ENCODE data around the gene VDR.

The VDR gene

DNA sequence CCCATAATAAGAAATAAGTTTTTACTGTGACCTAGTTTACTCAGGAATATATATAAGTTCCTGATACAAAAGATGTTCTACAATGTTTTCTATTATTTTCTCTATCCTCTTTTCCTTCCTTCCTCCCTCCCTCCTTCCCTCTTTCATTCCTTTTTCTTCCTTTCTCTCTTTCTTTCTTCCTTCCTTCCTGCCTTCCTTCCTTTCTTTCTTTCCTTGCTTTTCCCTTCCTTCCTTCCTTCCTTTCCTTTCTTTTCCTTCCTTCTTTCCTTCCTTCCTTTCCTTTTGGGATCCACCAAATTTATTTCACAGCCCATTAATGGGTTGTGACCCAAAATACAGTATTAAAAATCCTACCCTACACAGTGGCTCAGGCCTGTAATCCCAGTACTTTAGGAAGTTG is 3.9 kb upstream of the VDR start:
- Histone ChIP-seq H3K9me2 (replicated peaks; ENCODE audit: low read depth, low read length) (no peaks in the 10 kb centered on the region), H3K36me3 (ENCODE audit: insufficient read depth, low read length) (no peaks in the 10 kb centered on the region), H3K27me3 (ENCODE audit: insufficient read depth, low read length, poor library complexity, severe bottlenecking) (no peaks in the 10 kb centered on the region), H3F3A (ENCODE audit: low read depth) (no peaks in the 10 kb centered on the region), H3K4me3 (ENCODE audit: low read length, poor library complexity, severe bottlenecking) (no peak overlapping the region), H3K79me2 (ENCODE audit: insufficient read depth, low read length) (no peaks in the 10 kb centered on the region), H3K4me2 (ENCODE audit: low read depth, low read length, poor library complexity, severe bottlenecking) (no peak overlapping the region), H4K20me1 (ENCODE audit: insufficient read depth, low read length, poor library complexity, severe bottlenecking) (no peaks in the 10 kb centered on the region), H3K4me1 (ENCODE audit: insufficient read depth, low read length, poor library complexity, severe bottlenecking) (peaks cover 5% of the 10 kb centered on the region), H3K9me3 (ENCODE audit: insufficient read depth, low read depth, low read length) (no peaks in the 10 kb centered on the region), H2AFZ (ENCODE audit: low read length) (no peak overlapping the region), H3K9ac (ENCODE audit: low read depth, low read length, poor library complexity, severe bottlenecking) (no peak overlapping the region)
- TF ChIP-seq, protein P1, sequence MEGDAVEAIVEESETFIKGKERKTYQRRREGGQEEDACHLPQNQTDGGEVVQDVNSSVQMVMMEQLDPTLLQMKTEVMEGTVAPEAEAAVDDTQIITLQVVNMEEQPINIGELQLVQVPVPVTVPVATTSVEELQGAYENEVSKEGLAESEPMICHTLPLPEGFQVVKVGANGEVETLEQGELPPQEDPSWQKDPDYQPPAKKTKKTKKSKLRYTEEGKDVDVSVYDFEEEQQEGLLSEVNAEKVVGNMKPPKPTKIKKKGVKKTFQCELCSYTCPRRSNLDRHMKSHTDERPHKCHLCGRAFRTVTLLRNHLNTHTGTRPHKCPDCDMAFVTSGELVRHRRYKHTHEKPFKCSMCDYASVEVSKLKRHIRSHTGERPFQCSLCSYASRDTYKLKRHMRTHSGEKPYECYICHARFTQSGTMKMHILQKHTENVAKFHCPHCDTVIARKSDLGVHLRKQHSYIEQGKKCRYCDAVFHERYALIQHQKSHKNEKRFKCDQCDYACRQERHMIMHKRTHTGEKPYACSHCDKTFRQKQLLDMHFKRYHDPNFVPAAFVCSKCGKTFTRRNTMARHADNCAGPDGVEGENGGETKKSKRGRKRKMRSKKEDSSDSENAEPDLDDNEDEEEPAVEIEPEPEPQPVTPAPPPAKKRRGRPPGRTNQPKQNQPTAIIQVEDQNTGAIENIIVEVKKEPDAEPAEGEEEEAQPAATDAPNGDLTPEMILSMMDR (conservative IDR thresholded peaks at IDR 0.05; ENCODE audit: low read length), result no peak
- TF ChIP-seq EZH2phosphoT487 (IDR thresholded peaks at IDR 0.05; ENCODE audit: borderline replicate concordance), result no peak

DNA sequence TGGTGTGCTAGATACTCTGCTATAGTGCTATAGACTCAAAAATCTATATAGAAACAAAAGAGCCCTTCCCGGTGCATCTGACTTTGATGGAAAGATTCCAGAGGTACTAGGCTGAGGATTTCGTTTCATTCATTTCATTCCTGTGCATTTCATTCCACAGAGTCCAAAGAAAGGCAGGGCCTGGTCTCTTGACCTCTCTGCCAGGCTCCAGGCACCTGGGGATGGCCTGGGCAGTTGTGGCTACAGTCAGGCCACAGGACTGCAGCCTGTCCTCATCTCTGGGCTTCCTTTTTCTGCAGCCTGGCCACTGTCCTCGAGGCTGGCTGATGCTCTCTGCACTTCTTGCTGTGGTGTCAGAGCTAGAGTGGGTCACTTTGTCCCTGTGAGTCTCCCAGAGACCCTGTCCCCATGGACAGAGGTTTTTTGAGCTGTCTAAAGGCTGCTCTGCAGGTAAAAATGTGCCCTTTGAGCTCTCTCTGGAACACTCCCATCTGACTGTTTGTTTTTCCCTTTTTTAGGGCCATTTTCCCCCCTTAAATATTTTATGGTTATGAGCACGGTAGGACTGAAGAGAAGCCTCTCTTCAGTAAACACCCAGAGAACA is 3.2 kb upstream of the VDR start:
- no peaks in the 10 kb centered on the region for H3F3A ChIP-seq (ENCODE audit: low read depth)
- no peaks in the 10 kb centered on the region for H3K27me3 ChIP-seq (ENCODE audit: insufficient read depth, low read length, poor library complexity, severe bottlenecking)
- no peak overlapping the region for H3K9ac ChIP-seq (ENCODE audit: low read depth, low read length, poor library complexity, severe bottlenecking)
- H3K9me3 ChIP-seq (ENCODE audit: insufficient read depth, low read depth, low read length), result no peaks in the 10 kb centered on the region
- no peak overlapping the region for H3K4me3 ChIP-seq (ENCODE audit: low read length, poor library complexity, severe bottlenecking)
- H2AFZ ChIP-seq (ENCODE audit: low read length), result no peak overlapping the region
- no peaks in the 10 kb centered on the region for H3K79me2 ChIP-seq (ENCODE audit: insufficient read depth, low read length)
- H3K9me2 ChIP-seq (replicated peaks; ENCODE audit: low read depth, low read length), result no peaks in the 10 kb centered on the region
- H3K4me2 ChIP-seq (ENCODE audit: low read depth, low read length, poor library complexity, severe bottlenecking), result no peak overlapping the region
- no peaks in the 10 kb centered on the region for H4K20me1 ChIP-seq (ENCODE audit: insufficient read depth, low read length, poor library complexity, severe bottlenecking)
- no peaks in the 10 kb centered on the region for H3K36me3 ChIP-seq (ENCODE audit: insufficient read depth, low read length)
- peaks cover 13% of the 10 kb centered on the region for H3K4me1 ChIP-seq (ENCODE audit: insufficient read depth, low read length, poor library complexity, severe bottlenecking)
- TF ChIP-seq EZH2phosphoT487 (IDR thresholded peaks at IDR 0.05; ENCODE audit: borderline replicate concordance), result no peak
- TF ChIP-seq, protein P1 (conservative IDR thresholded peaks at IDR 0.05; ENCODE audit: low read length), result no peak

DNA sequence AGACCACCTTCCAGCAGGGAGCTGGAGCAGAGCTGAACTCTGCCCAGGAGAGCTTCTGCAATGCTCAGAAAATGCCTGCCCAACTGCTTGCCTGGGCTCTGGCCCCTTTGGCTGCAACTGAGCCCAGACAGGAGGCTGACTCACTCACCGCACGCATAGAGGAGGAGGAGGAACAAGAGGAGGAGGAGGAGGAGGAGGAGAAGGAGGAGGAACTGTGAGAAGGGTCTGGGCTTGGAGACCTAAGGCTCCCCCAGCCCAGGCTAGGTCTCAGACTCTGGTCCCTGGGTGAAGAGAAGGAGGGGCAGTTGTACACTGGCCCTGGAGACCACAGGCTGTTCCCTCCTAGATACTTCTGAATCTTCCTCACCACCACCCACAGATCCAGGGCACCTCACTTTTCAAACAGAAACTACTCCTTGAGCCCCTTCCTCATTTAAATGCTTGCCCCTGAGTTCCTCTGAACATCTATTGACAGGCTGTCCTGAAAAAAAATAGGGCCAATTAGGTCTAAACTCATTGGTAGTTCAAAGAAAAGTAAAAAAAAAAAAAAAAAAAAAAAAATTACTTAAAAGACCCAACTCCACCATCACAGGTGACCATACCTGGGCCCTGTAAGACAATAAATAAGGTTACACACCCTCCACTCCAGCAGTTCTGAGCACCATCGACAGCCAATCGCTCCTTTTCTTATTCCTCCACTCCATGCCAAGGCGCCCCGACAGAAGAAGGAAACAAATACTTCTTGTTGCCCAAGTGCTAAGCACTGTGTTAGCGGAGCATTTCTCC is 674 bp downstream of the VDR start:
- Histone ChIP-seq H3K4me3 (ENCODE audit: low read length, poor library complexity, severe bottlenecking) (peak overlapping the region; percentile 33), H2AFZ (ENCODE audit: low read length) (peak overlapping the region; percentile 65), H3K27me3 (ENCODE audit: insufficient read depth, low read length, poor library complexity, severe bottlenecking) (no peaks in the 10 kb centered on the region), H3K4me1 (ENCODE audit: insufficient read depth, low read length, poor library complexity, severe bottlenecking) (peaks cover 47% of the 10 kb centered on the region), H3K9ac (ENCODE audit: low read depth, low read length, poor library complexity, severe bottlenecking) (peak overlapping the region; percentile 27), H3K4me2 (ENCODE audit: low read depth, low read length, poor library complexity, severe bottlenecking) (peak overlapping the region; percentile 68), H4K20me1 (ENCODE audit: insufficient read depth, low read length, poor library complexity, severe bottlenecking) (no peaks in the 10 kb centered on the region), H3K79me2 (ENCODE audit: insufficient read depth, low read length) (no peaks in the 10 kb centered on the region), H3K9me2 (replicated peaks; ENCODE audit: low read depth, low read length) (no peaks in the 10 kb centered on the region), H3K9me3 (ENCODE audit: insufficient read depth, low read depth, low read length) (no peaks in the 10 kb centered on the region), H3F3A (ENCODE audit: low read depth) (no peaks in the 10 kb centered on the region), H3K36me3 (ENCODE audit: insufficient read depth, low read length) (no peaks in the 10 kb centered on the region)
- TF ChIP-seq, protein P1 (conservative IDR thresholded peaks at IDR 0.05; ENCODE audit: low read length), result no peak
- TF ChIP-seq EZH2phosphoT487 (IDR thresholded peaks at IDR 0.05; ENCODE audit: borderline replicate concordance), result no peak

All from Loucy (cell line).